Stimulated activated naive CD4-positive, alpha-beta T cell (primary cell): ENCODE measurements around the gene RAD21L1.
A peak's percentile ranks its signal among the peaks of the same experiment; 100 is the strongest.

Experiments used
- DNase-seq, 6 experiments: peaks; one replicate each; lab custom pipeline; 2025; lab: John Stamatoyannopoulos, UW

Gene RAD21L1

GRCh38 chr20:1225783-1226654 lies at the start of gene RAD21L1:
RAD21L1 (plus strand) TSS chr20:1226044; CDS start chr20:1228454, 2,410 bp downstream.
- peak; percentile 70 to 92 (median 86) for DNase-seq

- no peak for DNase-seq
Observed at GRCh38 chr20:1177680-1178079, 48.2 kb upstream of the RAD21L1 start.

- DNase-seq: no peak
Observed at GRCh38 chr20:1178103-1178502, 47.7 kb upstream of the RAD21L1 start.

GRCh38 chr20:1178623-1179022 lies 47.2 kb upstream of the RAD21L1 start:
- DNase-seq: no peak

GRCh38 chr20:1180949-1181348 lies 44.9 kb upstream of the RAD21L1 start:
- no peak for DNase-seq

- DNase-seq: no peak
Observed at GRCh38 chr20:1182106-1182505, 43.7 kb upstream of the RAD21L1 start.

- no peak for DNase-seq
Observed at GRCh38 chr20:1183153-1183552, 42.7 kb upstream of the RAD21L1 start.

GRCh38 chr20:1184260-1184637 lies 41.6 kb upstream of the RAD21L1 start:
- DNase-seq: no peak

- no peak for DNase-seq
Observed at GRCh38 chr20:1184638-1185315, 41.1 kb upstream of the RAD21L1 start, which contains the start of gene TMEM74B. TMEM74B (minus strand) TSS chr20:1184981; CDS start chr20:1183801, 1,180 bp downstream.

- no peak for DNase-seq
Observed at GRCh38 chr20:1185316-1185741, 40.5 kb upstream of the RAD21L1 start.

- peak in 5 of 6 experiments; percentile 9 to 33 (median 19) for DNase-seq
Observed at GRCh38 chr20:1185790-1186334, 40.0 kb upstream of the RAD21L1 start.

- no peak for DNase-seq
Observed at GRCh38 chr20:1186367-1186991, 39.4 kb upstream of the RAD21L1 start.

- DNase-seq: no peak
Observed at GRCh38 chr20:1187605-1188171, 38.2 kb upstream of the RAD21L1 start.

- no peak for DNase-seq
Observed at GRCh38 chr20:1188347-1188746, 37.5 kb upstream of the RAD21L1 start.

GRCh38 chr20:1189827-1190226 lies 36.0 kb upstream of the RAD21L1 start:
- no peak for DNase-seq

GRCh38 chr20:1190847-1191246 lies 35.0 kb upstream of the RAD21L1 start:
- no peak for DNase-seq

GRCh38 chr20:1191299-1191698 lies 34.5 kb upstream of the RAD21L1 start:
- no peak for DNase-seq

GRCh38 chr20:1195226-1195625 lies 30.6 kb upstream of the RAD21L1 start:
- no peak for DNase-seq

GRCh38 chr20:1196634-1197033 lies 29.2 kb upstream of the RAD21L1 start:
- no peak for DNase-seq

- no peak for DNase-seq
Observed at GRCh38 chr20:1197801-1198200, 28.0 kb upstream of the RAD21L1 start.

GRCh38 chr20:1198751-1199150 lies 27.1 kb upstream of the RAD21L1 start:
- no peak for DNase-seq
